AG09319 (cell line): ENCODE measurements around the gene C5.

Source experiments
- DNase-seq: peaks from one replicate; pipeline ENCODE4 v3.0.0-alpha.2; 2010; ENCODE audit warnings: low read depth; ENCODE audit errors: extremely low read depth
- CTCF ChIP-seq: IDR thresholded peaks from 2 replicates; pipeline ENCODE4 v1.5.1; 2011; ENCODE audit warnings: low read depth, mild to moderate bottlenecking, inconsistent platforms, low read length, moderate library complexity

C5 gene

GRCh38 chr9:120982836-120983235, 67.2 kb downstream of the C5 start:
- no peak for TF ChIP-seq CTCF
- peak; percentile 38 for DNase-seq

- no peak for TF ChIP-seq CTCF
Measured at GRCh38 chr9:120980951-120981350, 69.1 kb downstream of the C5 start.

GRCh38 chr9:120979797-120980196, 70.3 kb downstream of the C5 start:
- no peak for TF ChIP-seq CTCF

More at GRCh38 chr9:120980951-120981350, 69.1 kb downstream of the C5 start:
- no peak for DNase-seq

GRCh38 chr9:120978987-120979386, 71.1 kb downstream of the C5 start:
- no peak for TF ChIP-seq CTCF
- no peak for DNase-seq

More at GRCh38 chr9:120979797-120980196, 70.3 kb downstream of the C5 start:
- no peak for DNase-seq

GRCh38 chr9:120977321-120977720, 72.8 kb downstream of the C5 start:
- no peak for TF ChIP-seq CTCF

GRCh38 chr9:120974921-120975320, 75.2 kb downstream of the C5 start:
- DNase-seq, result no peak
- TF ChIP-seq CTCF, result no peak

More at GRCh38 chr9:120977321-120977720, 72.8 kb downstream of the C5 start:
- DNase-seq, result no peak

- no peak for DNase-seq
- no peak for TF ChIP-seq CTCF
Measured at GRCh38 chr9:120974181-120974580, 75.9 kb downstream of the C5 start.
